Muscle layer of duodenum (tissue), 2 donors: ENCODE measurements around the gene CCL25.
"Not testable (repeated sequence)": the region's sequence is repeated elsewhere in the genome, so short reads cannot be mapped to it uniquely, and the experiment has no call there.

ENCODE experiments used
- H3K27ac ChIP-seq: one replicate; pipeline ENCODE4 v1.7.0; 2013; ENCODE audit warnings: mild to moderate bottlenecking, low read length
- H3K27me3 ChIP-seq: one replicate; pipeline ENCODE4 v1.7.0; 2013; ENCODE audit warnings: low read depth, mild to moderate bottlenecking, control low read depth, low read length
- H3K36me3 ChIP-seq, 2 donors: one replicate each; pipeline ENCODE4 v1.7.0; 2013; ENCODE audit warnings: low read length in 2 of 2, control low read depth in 1 of 2, mild to moderate bottlenecking in 1 of 2; ENCODE audit not compliant: insufficient read depth in 2 of 2, control insufficient read depth in 1 of 2
- H3K4me1 ChIP-seq, 2 donors: one replicate each; pipeline ENCODE4 v1.7.0; 2013; ENCODE audit warnings: low read length in 2 of 2, mild to moderate bottlenecking in 2 of 2, control low read depth in 1 of 2, moderate library complexity in 1 of 2; ENCODE audit not compliant: insufficient read depth in 2 of 2, control insufficient read depth in 1 of 2
- H3K4me3 ChIP-seq, 2 donors: one replicate each; pipeline ENCODE4 v1.7.0; 2013; ENCODE audit warnings: low read length in 2 of 2, low read depth in 1 of 2, mild to moderate bottlenecking in 1 of 2
- H3K9me3 ChIP-seq, 2 donors: one replicate each; pipeline ENCODE4 v1.7.0; 2013; ENCODE audit warnings: low read length in 2 of 2, control low read depth in 1 of 2, mild to moderate bottlenecking in 1 of 2; ENCODE audit not compliant: control insufficient read depth in 1 of 2
- donor health status: healthy.

Gene CCL25

DNA sequence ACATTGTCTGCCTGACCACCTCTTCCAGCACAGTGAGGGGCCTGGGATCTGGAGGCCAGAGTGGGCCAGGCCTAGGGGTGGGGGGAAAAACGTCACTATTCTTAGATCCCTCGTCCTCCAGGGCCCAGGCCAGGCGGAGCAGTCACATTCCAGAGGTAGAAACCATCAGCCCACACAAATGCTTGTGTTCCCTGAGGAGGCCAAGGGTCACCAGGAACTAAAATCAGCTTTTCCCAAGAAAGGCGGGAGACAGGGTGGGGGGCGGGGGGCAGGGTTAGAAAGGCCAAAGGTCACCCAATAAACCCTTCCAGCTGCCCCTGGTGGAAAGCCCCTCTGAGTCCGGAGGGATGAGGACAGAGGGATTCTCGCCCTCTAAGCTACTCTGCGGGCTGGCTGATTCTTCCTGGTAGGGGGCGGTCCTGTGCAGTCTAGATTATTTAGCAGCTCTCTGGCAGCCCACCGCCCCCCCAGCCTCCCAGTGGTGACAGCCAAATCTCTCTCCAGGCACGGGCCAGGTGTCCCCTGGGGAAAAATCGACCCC, 23.5 kb upstream of the CCL25 start:
- H3K36me3 ChIP-seq: no peaks in the 10 kb centered on the region
- H3K9me3 ChIP-seq: no peaks in the 10 kb centered on the region
- H3K27me3 ChIP-seq: no peaks in the 10 kb centered on the region
- H3K4me3 ChIP-seq: no peak overlapping the region
- H3K27ac ChIP-seq: no peak overlapping the region
- H3K4me1 ChIP-seq: no peaks in the 10 kb centered on the region

GRCh38 chr19:8030960-8031359, 21.6 kb upstream of the CCL25 start:
- Histone ChIP-seq H3K27me3 (no peaks in the 10 kb centered on the region), H3K9me3 (no peaks in the 10 kb centered on the region), H3K36me3 (no peaks in the 10 kb centered on the region), H3K4me3 (no peak overlapping the region), H3K4me1 (no peaks in the 10 kb centered on the region), H3K27ac (no peak overlapping the region)

- not testable (repeated sequence) for H3K27me3 ChIP-seq, H3K4me1 ChIP-seq, H3K36me3 ChIP-seq, H3K9me3 ChIP-seq, H3K4me3 ChIP-seq, H3K27ac ChIP-seq
Measured at GRCh38 chr19:8033287-8034177, 19.0 kb upstream of the CCL25 start.

- H3K36me3 ChIP-seq: no peaks in the 10 kb centered on the region
- no peaks in the 10 kb centered on the region for H3K9me3 ChIP-seq
- no peak overlapping the region for H3K4me3 ChIP-seq
- H3K4me1 ChIP-seq: no peaks in the 10 kb centered on the region
- H3K27ac ChIP-seq: no peak overlapping the region
- H3K27me3 ChIP-seq: peaks cover 3% of the 10 kb centered on the region
Measured at GRCh38 chr19:8034178-8034525, 18.4 kb upstream of the CCL25 start.

DNA sequence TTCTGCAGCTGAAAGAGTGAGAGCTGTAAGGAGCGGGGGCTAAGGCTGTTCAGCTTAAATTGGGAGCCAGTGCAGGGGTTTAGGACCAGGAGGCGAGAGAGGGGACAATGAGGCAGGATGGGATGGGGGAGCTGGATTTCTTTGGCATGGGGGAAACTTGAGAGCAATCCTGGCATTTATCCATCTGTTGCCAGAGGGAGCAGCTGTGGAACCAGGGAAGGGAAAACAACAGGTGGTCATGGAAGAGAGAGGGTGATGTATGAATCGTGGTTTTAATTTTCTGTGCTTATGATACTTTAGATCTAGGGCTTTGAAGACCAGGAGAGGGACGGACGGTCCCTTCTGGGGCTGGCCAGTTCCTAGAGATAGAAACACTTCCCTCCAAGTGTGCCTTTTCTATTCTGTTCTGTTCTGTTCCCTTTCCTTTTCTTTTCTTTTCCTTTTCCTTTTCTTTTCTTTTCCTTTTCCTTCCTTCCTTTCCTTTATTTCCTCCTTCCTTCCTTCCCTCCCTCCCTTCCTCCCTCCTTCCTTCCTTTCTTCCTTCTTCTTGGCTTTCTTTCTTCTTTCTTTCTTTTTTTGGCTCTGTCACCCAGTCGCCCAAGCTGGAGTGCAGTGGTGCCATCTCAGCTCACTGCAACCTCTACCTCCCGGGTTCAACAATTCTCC, 16.0 kb upstream of the CCL25 start:
- Histone ChIP-seq H3K36me3 (no peaks in the 10 kb centered on the region), H3K4me1 (no peaks in the 10 kb centered on the region), H3K4me3 (no peak overlapping the region), H3K27ac (no peak overlapping the region), H3K27me3 (peaks cover 3% of the 10 kb centered on the region), H3K9me3 (no peaks in the 10 kb centered on the region)

DNA sequence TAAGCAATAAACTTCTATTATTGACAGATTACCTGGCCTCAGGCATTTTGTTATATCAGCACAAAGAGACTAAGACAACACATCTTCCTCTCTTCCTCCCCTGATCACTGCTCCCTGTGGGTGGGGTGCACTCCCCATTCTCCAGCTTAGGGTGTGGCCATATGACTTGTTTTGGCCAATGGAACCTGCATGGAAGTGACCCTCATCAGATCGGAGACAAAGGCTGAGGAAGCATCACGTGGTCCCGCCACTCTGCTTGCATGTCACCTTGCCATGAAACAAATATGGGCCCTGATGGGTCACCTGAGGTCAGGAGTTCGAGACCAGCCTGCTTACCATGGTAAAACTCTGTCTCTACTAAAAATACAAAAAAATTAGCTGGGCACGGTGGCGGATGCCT, 13.7 kb upstream of the CCL25 start:
- no peak overlapping the region for H3K4me3 ChIP-seq
- H3K36me3 ChIP-seq: no peaks in the 10 kb centered on the region
- H3K27ac ChIP-seq: no peak overlapping the region
- H3K27me3 ChIP-seq: peaks cover 3% of the 10 kb centered on the region
- no peaks in the 10 kb centered on the region for H3K9me3 ChIP-seq
- no peaks in the 10 kb centered on the region for H3K4me1 ChIP-seq

DNA sequence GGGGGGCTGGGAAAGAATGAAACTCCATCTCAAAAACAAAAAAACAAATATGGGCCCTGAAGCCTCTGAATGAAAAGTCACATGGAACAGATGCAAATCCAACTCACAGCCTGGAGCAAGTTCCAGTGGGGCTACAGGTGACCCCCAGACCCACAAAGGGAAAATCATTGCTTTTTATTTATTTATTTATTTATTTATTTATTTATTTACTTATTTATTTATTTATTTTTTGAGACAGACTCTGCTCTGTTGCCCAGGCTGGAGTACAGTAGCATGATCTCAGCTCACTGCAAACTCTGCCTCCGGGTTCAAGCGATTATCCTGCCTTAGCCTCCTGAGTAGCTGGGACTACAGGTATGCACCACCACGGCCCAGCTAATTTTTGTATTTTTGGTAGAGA, 13.3 kb upstream of the CCL25 start:
- Histone ChIP-seq H3K4me1 (no peaks in the 10 kb centered on the region), H3K4me3 (no peak overlapping the region), H3K9me3 (no peaks in the 10 kb centered on the region), H3K27me3 (peaks cover 3% of the 10 kb centered on the region), H3K36me3 (no peaks in the 10 kb centered on the region), H3K27ac (no peak overlapping the region)

DNA sequence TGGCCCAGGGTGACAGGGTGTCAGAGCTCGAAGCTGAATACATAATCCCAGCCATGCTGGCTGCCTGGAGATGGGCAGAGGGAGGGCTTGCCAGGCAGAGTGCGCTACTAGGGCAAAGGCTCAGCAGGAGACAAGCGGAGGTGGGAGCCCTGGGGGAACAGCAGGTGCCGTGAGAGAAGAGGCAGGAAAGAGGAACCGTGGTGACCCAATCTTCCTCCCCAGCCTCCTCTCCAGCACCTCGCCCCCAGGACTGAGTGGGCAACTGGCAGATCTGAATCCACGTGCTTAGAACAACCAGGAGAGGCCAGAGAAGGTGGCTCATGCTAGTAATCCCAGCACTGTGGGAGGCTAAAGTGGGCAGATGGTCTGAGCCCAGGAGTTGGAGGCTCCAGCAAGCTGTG, 11.0 kb upstream of the CCL25 start:
- Histone ChIP-seq H3K9me3 (no peaks in the 10 kb centered on the region), H3K4me3 (no peak overlapping the region), H3K27me3 (peaks cover 3% of the 10 kb centered on the region), H3K36me3 (no peaks in the 10 kb centered on the region), H3K27ac (no peak overlapping the region), H3K4me1 (no peaks in the 10 kb centered on the region)

DNA sequence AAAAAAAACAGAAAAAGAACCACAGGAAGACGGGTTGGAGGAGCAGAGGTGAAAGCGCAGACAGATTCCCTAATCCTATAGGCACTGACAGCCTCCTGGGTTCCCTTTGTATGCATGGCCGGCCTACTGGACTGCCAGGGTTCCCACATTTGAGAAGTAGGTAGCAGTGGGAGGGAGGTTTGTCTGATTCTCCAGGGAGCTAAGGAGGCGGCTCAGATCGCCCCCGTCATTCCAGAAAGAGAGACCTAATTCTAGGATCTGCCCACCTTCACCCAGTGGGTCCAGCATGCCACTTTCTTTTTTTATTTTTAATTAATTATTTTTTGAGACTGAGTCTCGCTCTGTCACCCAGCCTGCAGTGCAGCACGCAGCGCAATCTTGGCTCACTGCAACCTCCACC, 9.7 kb upstream of the CCL25 start:
- Histone ChIP-seq H3K9me3 (no peaks in the 10 kb centered on the region), H3K36me3 (no peaks in the 10 kb centered on the region), H3K27ac (no peak overlapping the region), H3K27me3 (peaks cover 3% of the 10 kb centered on the region), H3K4me1 (no peaks in the 10 kb centered on the region), H3K4me3 (no peak overlapping the region)

- Histone ChIP-seq H3K36me3 (no peaks in the 10 kb centered on the region), H3K4me1 (no peaks in the 10 kb centered on the region), H3K27ac (no peak overlapping the region), H3K27me3 (no peaks in the 10 kb centered on the region), H3K9me3 (no peaks in the 10 kb centered on the region), H3K4me3 (no peak overlapping the region)
Measured at GRCh38 chr19:8044018-8044417, 8.5 kb upstream of the CCL25 start.

DNA sequence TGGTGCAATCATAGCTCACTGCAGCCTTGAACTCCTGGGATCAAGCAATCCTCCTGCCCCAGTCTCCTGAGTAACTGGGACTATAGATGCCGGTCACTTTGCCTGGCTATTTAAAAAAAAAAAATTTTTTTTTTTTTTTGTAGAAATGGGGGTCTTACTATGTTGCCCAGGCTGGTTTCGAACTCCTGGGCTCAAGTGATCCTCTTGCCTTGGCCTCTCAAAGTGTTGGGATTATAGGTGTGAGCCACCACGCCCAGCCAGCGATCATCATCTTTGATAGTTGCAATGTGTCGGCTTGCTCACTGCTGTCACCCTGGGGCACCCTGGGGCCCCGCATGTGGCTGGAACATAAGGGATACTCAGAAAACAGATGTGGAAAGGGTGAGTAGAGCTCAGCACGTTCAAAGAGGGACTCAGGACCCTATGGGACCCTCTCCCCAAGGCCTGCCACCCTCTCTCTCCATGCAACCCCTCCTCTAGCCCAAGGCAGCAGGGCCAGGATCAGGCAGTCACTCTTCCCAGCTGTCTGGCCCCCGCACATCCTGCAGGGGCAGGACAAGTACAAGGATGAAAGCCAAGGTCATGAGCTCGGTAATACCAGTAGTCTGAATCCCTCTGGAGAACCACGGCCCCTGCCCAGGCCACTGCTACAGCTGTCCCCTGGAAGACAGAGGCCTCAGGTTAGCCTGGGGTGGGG, 6.5 kb upstream of the CCL25 start:
- Histone ChIP-seq H3K4me1 (peaks cover 0 to 11% of the 10 kb centered on the region in 2 donors), H3K4me3 (no peak overlapping the region), H3K27me3 (no peaks in the 10 kb centered on the region), H3K36me3 (no peaks in the 10 kb centered on the region), H3K27ac (no peak overlapping the region), H3K9me3 (no peaks in the 10 kb centered on the region)
